Muscle of leg (tissue), 11 donors: ENCODE results near the gene LGR6. TPM values are rescaled to one million over a fixed set of nuclear protein-coding genes. Genes with fewer than 3 reads are reported as not detected.
"Not testable (repeated sequence)": the region's sequence is repeated elsewhere in the genome, so short reads cannot be mapped to it uniquely, and the experiment has no call there.

Experiments used
- DNase-seq: peaks from one replicate; pipeline ENCODE4 v3.0.0; 2013
- H3K27ac ChIP-seq: one replicate; pipeline ENCODE4 v1.5.1; 2013; ENCODE audit warnings: mild to moderate bottlenecking, low read length, control low read depth
- H3K27me3 ChIP-seq: one replicate; pipeline ENCODE4 v1.6.1; 2013; ENCODE audit warnings: low read length; ENCODE audit not compliant: control insufficient read depth, insufficient read depth
- H3K36me3 ChIP-seq: one replicate; pipeline ENCODE4 v1.6.1; 2013; ENCODE audit warnings: low read length; ENCODE audit not compliant: control insufficient read depth, insufficient read depth
- H3K4me1 ChIP-seq: one replicate; pipeline ENCODE4 v1.6.1; 2013; ENCODE audit warnings: low read length; ENCODE audit not compliant: control insufficient read depth, insufficient read depth
- H3K4me3 ChIP-seq: one replicate; pipeline ENCODE4 v1.5.1; 2013; ENCODE audit warnings: low read length, control low read depth
- H3K9me3 ChIP-seq: replicated peaks from 2 replicates; pipeline ENCODE4 v1.6.1; 2013; ENCODE audit warnings: low read depth, low read length; ENCODE audit not compliant: control insufficient read depth
- WGBS: methylation state at CpG from one replicate; pipeline ENCODE4 v1.1.5; 2013; ENCODE audit warnings: missing lambda C conversion rate; ENCODE audit not compliant: insufficient coverage; 5-methylcytosine and 5-hydroxymethylcytosine counted together
- polyA plus RNA-seq, 8 donors: library from polyadenylated mRNA; unstranded; fragments of 120-200 nt; gene quantifications; one replicate each; pipeline versions ENCODE4 v1.2.1 to v1.2.3, GENCODE V29; 2013; ENCODE audit warnings: inconsistent platforms in 1 of 8, low replicate concordance in 1 of 8; ENCODE audit not compliant: insufficient read length in 8 of 8, insufficient read depth in 1 of 8
- total RNA-seq: library from RNA; stranded (reverse); fragments of 120-200 nt; gene quantifications from one replicate; pipeline ENCODE4 v1.2.4, GENCODE V29; 2013

LGR6 gene
- total and polyA plus RNA-seq, 9 donors, result 0.09 to 4.2 (median 0.31) TPM

DNA sequence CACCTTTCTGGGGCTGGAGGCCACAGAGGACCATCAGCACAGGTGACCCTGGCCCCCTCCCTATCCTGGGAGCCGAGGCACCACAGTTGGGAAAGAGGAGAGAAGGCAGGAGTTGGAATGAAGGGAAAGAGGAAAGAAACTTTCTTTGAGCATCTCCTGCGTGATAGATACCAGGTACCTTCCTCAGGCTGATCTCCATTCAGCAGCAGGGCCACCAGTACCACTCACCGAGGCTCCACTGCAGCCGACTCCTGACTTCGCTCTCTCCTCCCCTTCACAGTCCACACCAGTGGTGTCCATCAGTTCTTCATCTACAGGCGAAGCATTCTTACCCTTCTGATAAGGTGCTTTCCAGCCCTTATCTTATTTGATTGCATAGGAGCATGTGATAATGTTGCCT lies 55.3 kb downstream of the LGR6 start:
- H3K4me1 ChIP-seq, result peaks cover 32% of the 10 kb centered on the region
- WGBS, result 86% methylated on average over 4 of the region's 6 CpGs

DNA sequence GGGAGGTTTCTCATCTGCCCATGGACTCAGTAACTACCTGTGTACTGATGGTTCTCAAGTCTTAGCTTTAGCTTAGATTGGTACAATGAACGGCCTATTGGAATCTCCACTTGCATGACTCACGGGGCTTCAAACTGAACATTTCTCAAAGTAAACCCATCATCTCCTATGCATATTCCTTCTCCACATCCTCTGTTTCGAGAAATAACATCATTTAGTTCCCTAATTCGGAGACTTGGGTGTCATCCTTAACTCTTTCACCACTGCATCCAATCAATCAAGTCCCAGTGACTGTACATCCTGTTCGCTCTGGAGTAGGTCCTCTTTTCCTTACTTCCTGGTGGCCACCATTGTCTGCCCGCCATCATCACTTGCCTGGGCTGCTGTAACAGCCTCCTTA lies 55.8 kb downstream of the LGR6 start:
- Histone ChIP-seq H3K4me1 (peaks cover 32% of the 10 kb centered on the region), H3K4me3 (no peak overlapping the region), H3K9me3 (no peaks in the 10 kb centered on the region), H3K27me3 (peaks cover 6% of the 10 kb centered on the region), H3K27ac (no peak overlapping the region), H3K36me3 (no peaks in the 10 kb centered on the region)
- 72% methylated on average over 6 of the region's 6 CpGs for WGBS
- DNase-seq, result no peak

More for the DNA sequence above, 55.3 kb downstream of the LGR6 start:
- Histone ChIP-seq H3K9me3 (no peaks in the 10 kb centered on the region), H3K4me3 (no peak overlapping the region), H3K36me3 (no peaks in the 10 kb centered on the region), H3K27ac (no peak overlapping the region), H3K27me3 (peaks cover 6% of the 10 kb centered on the region)
- no peak for DNase-seq

DNA sequence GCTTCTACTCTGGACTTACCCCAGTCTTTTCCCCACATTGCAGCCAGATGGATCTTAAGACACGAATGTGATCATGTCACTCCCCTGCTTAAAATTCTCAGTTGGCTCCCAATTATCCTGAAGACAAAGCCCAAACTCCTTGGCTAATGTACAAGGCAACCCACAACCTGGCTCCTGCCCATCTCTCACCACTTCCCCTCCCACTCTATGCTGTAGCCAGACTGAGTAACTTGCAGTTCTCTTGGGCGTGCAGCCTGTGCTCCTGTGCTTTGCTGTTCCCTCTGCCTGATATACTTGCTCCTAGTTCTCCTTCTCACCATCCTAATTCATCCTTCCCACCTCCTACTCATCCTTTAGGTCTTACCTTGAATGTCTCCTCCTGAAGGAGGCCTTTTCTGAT lies 56.2 kb downstream of the LGR6 start:
- no peaks in the 10 kb centered on the region for H3K9me3 ChIP-seq
- H3K27me3 ChIP-seq, result peaks cover 8% of the 10 kb centered on the region
- DNase-seq, result no peak
- 45% methylated on average over 2 of the region's 2 CpGs for WGBS
- no peak overlapping the region for H3K4me3 ChIP-seq
- peaks cover 30% of the 10 kb centered on the region for H3K4me1 ChIP-seq
- no peaks in the 10 kb centered on the region for H3K36me3 ChIP-seq
- no peak overlapping the region for H3K27ac ChIP-seq

DNA sequence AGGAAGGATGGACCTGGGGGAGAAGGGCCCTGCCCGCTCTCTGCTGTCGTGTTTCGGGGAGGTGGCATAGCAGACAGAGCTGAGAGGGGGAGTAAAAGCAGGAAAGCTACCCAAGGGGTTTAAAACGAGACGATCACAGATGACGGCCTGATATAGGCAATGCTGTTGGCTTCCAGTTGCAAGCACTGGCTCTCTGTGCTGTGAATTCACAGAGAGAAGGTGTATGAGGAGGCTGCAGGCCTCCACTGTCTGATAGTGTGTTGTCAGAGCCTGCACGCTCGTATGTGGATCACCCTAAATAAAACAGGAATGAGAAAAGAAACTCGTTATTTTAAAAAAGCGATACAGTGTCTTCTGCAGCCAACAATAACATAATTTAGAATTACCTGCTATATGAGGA lies 57.4 kb downstream of the LGR6 start:
- Histone ChIP-seq H3K4me3 (no peak overlapping the region), H3K36me3 (no peaks in the 10 kb centered on the region), H3K9me3 (no peaks in the 10 kb centered on the region), H3K27me3 (peaks cover 8% of the 10 kb centered on the region), H3K27ac (no peak overlapping the region), H3K4me1 (peaks cover 28% of the 10 kb centered on the region)
- 24% methylated on average over 5 of the region's 10 CpGs for WGBS
- no peak for DNase-seq

DNA sequence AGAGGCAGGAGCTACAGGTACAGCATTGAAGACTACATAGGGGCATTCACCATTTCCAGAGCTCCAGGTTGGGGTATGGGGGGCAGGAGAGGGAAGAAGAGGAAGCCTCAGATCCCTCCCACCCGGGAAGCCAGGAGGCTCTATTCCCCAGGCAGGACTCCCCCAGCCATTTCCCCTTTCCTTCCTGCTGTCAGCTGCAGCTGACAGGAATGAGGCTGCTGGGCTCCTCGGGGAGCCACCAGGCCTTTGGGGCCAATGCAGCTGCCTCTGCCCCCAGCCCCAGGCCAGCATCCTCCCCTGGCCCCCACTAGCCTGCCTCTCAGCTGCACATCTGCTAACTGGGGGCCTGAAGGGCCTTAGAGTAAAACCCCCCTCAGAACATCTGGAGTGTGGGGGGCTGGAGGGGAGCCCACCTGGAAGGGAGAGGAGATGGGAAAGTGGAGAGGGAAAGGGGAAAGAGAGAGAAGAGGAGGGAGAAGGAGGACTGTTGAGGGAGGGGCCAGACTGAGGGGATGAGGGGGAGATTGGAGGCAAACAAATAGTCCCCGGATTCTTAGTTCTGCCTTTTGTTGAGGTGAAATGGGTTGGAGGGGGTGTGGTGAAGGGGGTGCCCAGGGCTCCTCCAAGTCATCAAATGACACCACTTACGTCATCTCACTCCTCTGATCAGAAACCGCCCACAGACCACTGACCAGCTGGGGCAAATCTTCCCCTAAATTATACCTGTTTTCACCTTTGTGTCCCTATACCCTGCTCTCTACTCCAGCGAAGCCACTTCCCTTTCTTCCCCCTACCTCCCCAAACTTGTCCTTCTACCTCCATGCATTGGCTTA lies 58.0 kb downstream of the LGR6 start:
- Histone ChIP-seq H3K4me3 (no peak overlapping the region), H3K36me3 (no peaks in the 10 kb centered on the region), H3K9me3 (no peaks in the 10 kb centered on the region), H3K27me3 (peaks cover 8% of the 10 kb centered on the region), H3K4me1 (peaks cover 28% of the 10 kb centered on the region), H3K27ac (no peak overlapping the region)
- 55% methylated on average over 3 of the region's 6 CpGs for WGBS
- peak; percentile 45 for DNase-seq

DNA sequence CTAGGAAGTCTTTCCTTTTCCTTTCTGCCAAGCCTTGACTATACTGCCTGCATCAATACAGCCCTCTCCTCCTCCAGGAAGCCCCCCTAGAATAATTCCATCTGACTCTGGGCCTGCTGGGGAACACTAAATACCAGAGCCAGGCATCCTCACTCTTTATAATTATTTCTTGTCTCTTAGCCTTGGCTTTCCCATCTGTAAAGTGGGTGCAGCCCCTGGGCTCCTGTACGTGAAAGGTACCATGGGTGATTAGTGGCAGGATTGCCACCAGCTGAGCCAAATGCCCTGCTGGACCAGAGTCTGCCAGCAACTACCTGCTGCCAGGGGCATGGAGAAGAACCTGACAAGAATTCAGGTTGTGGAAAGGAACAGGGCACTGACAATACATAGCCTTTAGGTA lies 58.7 kb downstream of the LGR6 start:
- H3K27ac ChIP-seq, result no peak overlapping the region
- H3K27me3 ChIP-seq, result peaks cover 8% of the 10 kb centered on the region
- 92% methylated on average over 1 of the region's 1 CpG for WGBS
- H3K4me3 ChIP-seq, result no peak overlapping the region
- H3K9me3 ChIP-seq, result no peaks in the 10 kb centered on the region
- DNase-seq, result no peak
- H3K36me3 ChIP-seq, result no peaks in the 10 kb centered on the region
- peaks cover 23% of the 10 kb centered on the region for H3K4me1 ChIP-seq

DNA sequence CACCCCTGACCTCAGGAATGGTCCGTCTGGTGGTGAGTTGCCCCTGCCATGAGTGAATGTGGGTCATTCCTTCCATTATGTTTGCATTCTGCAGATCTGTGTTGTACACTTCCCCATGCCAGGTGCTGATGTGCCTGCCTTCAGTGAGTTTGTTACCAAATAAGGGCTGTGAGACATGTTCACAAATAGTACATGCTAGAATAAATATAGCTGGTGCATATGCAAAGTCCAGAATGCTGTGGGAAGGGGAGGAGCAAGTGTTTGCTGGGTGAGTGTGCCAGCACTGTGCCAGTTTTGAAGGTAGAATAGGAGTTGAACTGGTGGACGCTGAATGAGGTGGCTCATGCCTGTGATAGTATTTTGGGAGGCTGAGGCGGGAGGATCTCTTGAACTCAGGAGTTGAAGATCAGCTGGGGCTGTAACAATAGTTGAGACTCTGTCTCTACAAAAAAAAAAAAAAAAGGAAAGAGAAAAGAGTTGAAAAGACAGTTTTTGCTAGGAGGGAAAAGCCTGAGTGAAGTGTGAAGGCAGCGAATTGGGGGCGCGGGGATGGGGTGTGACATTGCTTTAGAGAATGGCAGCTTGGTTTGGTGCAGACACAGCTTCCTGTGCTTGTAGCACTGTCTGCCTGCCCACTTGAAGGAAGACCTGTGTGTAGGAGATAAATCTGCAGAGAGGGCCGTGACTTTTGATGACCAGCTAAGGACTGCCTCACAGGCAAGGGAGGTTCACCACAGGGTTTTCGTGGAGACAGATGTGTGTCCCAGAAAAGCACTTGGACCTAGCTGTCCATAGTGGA lies 61.1 kb downstream of the LGR6 start:
- 77% methylated on average over 8 of the region's 8 CpGs for WGBS
- no peak for DNase-seq
- Histone ChIP-seq H3K27ac (no peak overlapping the region), H3K4me1 (peaks cover 6% of the 10 kb centered on the region), H3K27me3 (peaks cover 4% of the 10 kb centered on the region), H3K4me3 (no peak overlapping the region), H3K36me3 (no peaks in the 10 kb centered on the region), H3K9me3 (no peaks in the 10 kb centered on the region)

DNA sequence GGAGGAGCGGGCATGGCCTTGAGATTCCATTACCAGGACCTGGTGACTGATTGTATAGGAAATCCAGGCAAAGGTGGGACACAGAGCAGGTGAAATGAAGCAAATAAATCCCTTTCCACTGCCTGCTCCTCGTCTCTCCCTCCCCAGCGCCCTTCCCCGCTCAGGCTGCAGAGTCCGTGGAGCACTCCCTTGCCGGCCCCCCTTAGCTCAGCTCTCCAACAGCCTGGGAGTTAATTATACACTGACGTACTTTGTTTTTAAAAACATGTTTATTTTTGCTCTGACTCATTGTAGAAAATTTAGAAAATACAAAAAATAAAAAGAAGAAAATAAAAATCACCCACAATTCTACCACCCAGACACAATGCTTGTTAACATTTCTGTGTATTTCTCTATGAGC lies 61.7 kb downstream of the LGR6 start:
- WGBS, result no CpG with 5 or more reads among the region's 7 CpGs
- H3K36me3 ChIP-seq, result no peaks in the 10 kb centered on the region

DNA sequence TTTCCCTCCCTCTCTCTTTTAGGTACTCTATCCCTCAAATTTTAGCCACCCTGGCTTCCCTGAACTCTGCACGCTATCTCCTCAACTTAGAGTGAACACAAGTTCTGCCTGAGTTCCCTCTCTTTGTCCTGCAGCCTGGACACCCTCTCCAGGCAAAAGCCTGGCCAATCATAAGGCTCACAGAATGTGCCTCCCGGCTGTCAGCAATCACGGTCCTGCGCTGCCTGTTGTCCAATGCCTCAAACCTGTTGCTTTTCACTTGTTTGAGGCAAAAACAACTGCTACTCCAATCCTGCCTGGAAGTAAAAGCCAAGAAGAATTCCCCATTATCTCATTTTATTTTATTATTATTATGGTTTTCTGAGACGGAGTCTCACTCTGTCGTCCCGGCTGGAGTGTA lies 66.1 kb downstream of the LGR6 start:
- Histone ChIP-seq H3K9me3 (no peaks in the 10 kb centered on the region), H3K4me3 (no peak overlapping the region), H3K27ac (no peak overlapping the region), H3K4me1 (no peaks in the 10 kb centered on the region), H3K27me3 (peaks cover 18% of the 10 kb centered on the region), H3K36me3 (no peaks in the 10 kb centered on the region)
- 70% methylated on average over 3 of the region's 7 CpGs for WGBS
- no peak for DNase-seq

More for the DNA sequence above, 61.7 kb downstream of the LGR6 start:
- DNase-seq, result no peak
- no peak overlapping the region for H3K4me3 ChIP-seq
- H3K27ac ChIP-seq, result no peak overlapping the region
- peaks cover 7% of the 10 kb centered on the region for H3K27me3 ChIP-seq
- no peaks in the 10 kb centered on the region for H3K9me3 ChIP-seq
- H3K4me1 ChIP-seq, result peaks cover 6% of the 10 kb centered on the region

DNA sequence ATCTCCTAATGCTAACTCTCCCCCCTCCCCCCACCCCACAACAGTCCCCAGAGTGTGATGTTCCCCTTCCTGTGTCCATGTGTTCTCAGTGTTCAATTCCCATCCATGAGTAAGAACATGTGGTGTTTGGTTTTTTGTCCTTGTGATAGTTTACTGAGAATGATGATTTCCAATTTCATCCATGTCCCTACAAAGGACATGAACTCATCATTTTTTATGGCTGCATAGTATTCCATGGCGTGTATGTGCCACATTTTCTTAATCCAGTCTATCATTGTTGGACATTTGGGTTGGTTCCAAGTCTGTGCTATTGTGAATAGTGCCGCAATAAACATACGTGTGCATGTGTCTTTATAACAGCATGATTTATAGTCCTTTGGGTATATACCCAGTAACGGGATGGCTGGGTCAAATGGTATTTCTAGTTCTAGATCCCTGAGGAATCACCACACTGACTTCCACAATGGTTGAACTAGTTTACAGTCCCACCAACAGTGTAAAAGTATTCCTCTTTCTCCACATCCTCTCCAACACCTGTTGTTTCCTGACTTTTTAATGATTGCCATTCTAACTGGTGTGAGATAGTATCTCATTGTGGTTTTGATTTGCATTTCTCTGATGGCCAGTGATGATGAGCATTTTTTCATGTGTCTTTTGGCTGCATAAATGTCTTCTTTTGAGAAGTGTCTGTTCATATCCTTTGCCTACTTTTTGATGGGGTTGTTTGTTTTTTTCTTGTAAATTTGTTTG lies 67.8 kb downstream of the LGR6 start:
- H3K9me3 ChIP-seq, DNase-seq, H3K36me3 ChIP-seq, H3K4me3 ChIP-seq, H3K4me1 ChIP-seq, H3K27ac ChIP-seq: not testable (repeated sequence)
- peaks cover 29% of the 10 kb centered on the region for H3K27me3 ChIP-seq
- no CpG with 5 or more reads among the region's 4 CpGs for WGBS
